Left ventricle myocardium inferior (tissue), 1 donor: ENCODE results near the gene ZNF831. TPM values are rescaled to one million over a fixed set of nuclear protein-coding genes. Genes with fewer than 3 reads are reported as not detected.

Experiments
- DNase-seq: peaks from one replicate; pipeline ENCODE4 v3.0.0-alpha.2; 2020
- H3K27ac ChIP-seq: fragments of 200-600 bp; replicated peaks from 2 replicates; pipeline ENCODE4 v1.8.0; 2021
- H3K27me3 ChIP-seq: fragments of 200-600 bp; 2 replicates; pipeline ENCODE4 v1.8.0; 2021; ENCODE audit warnings: low read depth
- H3K36me3 ChIP-seq: fragments of 200-600 bp; 2 replicates; pipeline ENCODE4 v1.8.0; 2021
- H3K4me1 ChIP-seq: fragments of 200-600 bp; 2 replicates; pipeline ENCODE4 v1.8.0; 2021
- H3K4me3 ChIP-seq: fragments of 200-600 bp; 2 replicates; pipeline ENCODE4 v1.8.0; 2021; ENCODE audit warnings: mild to moderate bottlenecking, moderate library complexity
- H3K9me3 ChIP-seq: fragments of 200-600 bp; replicated peaks from 2 replicates; pipeline ENCODE4 v1.8.0; 2021
- intact Hi-C: fragments of 100-400 bp; cut with micrococcal nuclease; formaldehyde crosslinking; loops from one replicate; pipeline ENCODE4 v1.11.0; 2022
- total RNA-seq: library from RNA; stranded (reverse); fragmentation: NEBNext Ultra II Directional; extraction: Animal tissue kit (Norgen Biotek cat#: 25700); gene quantifications from one replicate; pipeline ENCODE4 v1.2.1, GENCODE V29; 2021
- TF ChIP-seq, protein P1 (sequence below): fragments of 200-600 bp; IDR thresholded peaks from 2 replicates; pipeline ENCODE4 v1.8.0; 2021; ENCODE audit warnings: antibody characterized with exemption, mild to moderate bottlenecking, borderline replicate concordance
- donor health status: DM: no; HTN: yes; CAD: no; lungs with severe emphysema.

The ZNF831 gene
- total RNA-seq, 1 donor from 2014 or later, result 0.05 TPM

DNA sequence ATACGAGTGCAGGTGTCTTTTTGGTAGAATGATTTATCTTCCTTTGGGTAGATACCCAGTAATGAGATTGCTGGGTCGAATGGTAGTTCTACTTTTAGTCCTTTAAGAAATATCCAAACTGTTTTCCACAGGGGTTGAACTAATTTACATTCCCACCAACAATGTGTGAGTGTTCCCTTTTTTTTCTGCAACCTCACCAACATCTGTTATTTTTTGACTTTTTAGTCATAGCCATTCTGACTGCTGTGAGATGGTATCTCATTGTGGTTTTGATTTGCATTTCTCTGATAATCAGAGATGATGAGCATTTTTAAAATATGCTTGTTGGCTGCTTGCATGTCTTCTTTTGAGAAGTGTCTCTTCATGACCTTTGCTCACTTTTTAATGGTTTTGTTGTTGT lies 1.9 kb upstream of the ZNF831 start:
- intact Hi-C loops, result no loop called here
- TF ChIP-seq, protein P1, sequence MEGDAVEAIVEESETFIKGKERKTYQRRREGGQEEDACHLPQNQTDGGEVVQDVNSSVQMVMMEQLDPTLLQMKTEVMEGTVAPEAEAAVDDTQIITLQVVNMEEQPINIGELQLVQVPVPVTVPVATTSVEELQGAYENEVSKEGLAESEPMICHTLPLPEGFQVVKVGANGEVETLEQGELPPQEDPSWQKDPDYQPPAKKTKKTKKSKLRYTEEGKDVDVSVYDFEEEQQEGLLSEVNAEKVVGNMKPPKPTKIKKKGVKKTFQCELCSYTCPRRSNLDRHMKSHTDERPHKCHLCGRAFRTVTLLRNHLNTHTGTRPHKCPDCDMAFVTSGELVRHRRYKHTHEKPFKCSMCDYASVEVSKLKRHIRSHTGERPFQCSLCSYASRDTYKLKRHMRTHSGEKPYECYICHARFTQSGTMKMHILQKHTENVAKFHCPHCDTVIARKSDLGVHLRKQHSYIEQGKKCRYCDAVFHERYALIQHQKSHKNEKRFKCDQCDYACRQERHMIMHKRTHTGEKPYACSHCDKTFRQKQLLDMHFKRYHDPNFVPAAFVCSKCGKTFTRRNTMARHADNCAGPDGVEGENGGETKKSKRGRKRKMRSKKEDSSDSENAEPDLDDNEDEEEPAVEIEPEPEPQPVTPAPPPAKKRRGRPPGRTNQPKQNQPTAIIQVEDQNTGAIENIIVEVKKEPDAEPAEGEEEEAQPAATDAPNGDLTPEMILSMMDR, result no peak

DNA sequence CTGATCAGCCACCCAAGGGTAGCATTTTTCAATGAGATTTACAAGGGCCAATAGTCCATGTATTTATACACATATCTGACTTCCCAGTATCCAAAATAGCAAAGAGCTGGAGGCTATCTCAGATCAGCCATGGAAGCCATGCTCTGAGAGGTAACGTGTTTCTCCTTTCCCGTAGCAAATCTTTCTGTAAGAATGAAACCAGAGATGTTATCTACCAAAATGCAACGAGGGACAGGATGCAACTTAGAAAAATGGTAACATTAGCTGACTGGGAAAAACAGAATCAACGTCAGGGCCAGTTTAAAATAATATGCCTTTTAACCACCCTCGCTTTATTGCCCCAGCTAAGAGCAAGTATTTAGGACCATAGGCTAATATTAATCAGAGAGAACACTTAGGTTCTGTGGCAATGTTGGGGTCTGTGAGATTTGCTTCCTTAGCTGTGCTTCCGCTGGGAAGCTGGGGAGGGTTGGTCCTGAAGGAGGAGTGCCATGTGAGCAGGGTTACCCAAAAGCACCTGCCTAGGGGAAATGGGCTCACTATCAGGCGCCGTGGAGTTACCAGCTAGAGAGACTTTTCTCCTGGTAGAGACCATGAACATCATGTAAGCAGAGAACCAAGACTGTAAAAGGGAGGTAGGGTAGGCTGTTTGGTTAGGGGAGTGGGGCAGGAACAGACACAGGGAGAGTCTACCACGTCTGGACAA lies 1.2 kb downstream of the ZNF831 start:
- TF ChIP-seq, protein P1, result no peak
- Histone ChIP-seq H3K36me3 (no peaks in the 10 kb centered on the region), H3K27me3 (peaks cover 37% of the 10 kb centered on the region), H3K9me3 (peaks cover 8% of the 10 kb centered on the region), H3K27ac (no peak overlapping the region), H3K4me1 (no peaks in the 10 kb centered on the region), H3K4me3 (no peak overlapping the region)
- DNase-seq, result no peak
- intact Hi-C loops, result no loop called here

More for the DNA sequence above, 1.9 kb upstream of the ZNF831 start:
- Histone ChIP-seq H3K9me3 (no peaks in the 10 kb centered on the region), H3K36me3 (no peaks in the 10 kb centered on the region), H3K27me3 (peaks cover 43% of the 10 kb centered on the region), H3K4me1 (peaks cover 13% of the 10 kb centered on the region), H3K4me3 (no peak overlapping the region), H3K27ac (no peak overlapping the region)
- DNase-seq, result no peak

DNA sequence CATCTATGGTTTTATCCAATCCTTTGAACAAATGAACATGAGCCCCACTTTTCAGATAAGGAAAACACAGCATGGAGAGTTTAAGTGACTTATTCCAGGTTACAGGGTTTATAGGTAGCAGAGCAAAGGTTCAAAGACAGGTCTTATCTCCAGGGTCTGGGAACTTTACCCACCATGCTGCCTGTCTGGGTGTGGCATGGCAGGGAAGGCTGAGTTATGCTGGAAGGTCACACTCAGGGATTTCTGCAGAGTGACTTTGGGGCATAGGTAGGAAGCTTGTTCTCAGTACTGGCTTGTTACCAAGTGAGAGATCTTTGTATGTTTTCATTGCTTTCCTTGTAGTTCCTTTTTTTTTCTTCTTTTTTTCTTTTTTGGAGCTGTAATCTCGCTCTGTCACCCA lies 1.8 kb downstream of the ZNF831 start:
- TF ChIP-seq, protein P1, result no peak
- Histone ChIP-seq H3K4me3 (no peak overlapping the region), H3K4me1 (no peaks in the 10 kb centered on the region), H3K27me3 (peaks cover 31% of the 10 kb centered on the region), H3K36me3 (no peaks in the 10 kb centered on the region), H3K9me3 (peaks cover 8% of the 10 kb centered on the region), H3K27ac (no peak overlapping the region)
- DNase-seq, result no peak
- intact Hi-C loops, result no loop called here

- DNase-seq, result no peak
- Histone ChIP-seq H3K27ac (no peak overlapping the region), H3K36me3 (no peaks in the 10 kb centered on the region), H3K27me3 (peaks cover 24% of the 10 kb centered on the region), H3K9me3 (peaks cover 8% of the 10 kb centered on the region), H3K4me3 (no peak overlapping the region), H3K4me1 (no peaks in the 10 kb centered on the region)
- intact Hi-C loops, result no loop called here
- TF ChIP-seq, protein P1, result no peak
Measured at GRCh38 chr20:59165891-59166709, 2.5 kb downstream of the ZNF831 start.

- intact Hi-C loops, result no loop called here
Measured at GRCh38 chr20:59170406-59171349, 7.1 kb downstream of the ZNF831 start.

More at GRCh38 chr20:59170406-59171349, 7.1 kb downstream of the ZNF831 start:
- TF ChIP-seq, protein P1, result no peak
- Histone ChIP-seq H3K9me3 (peaks cover 8% of the 10 kb centered on the region), H3K27ac (no peak overlapping the region), H3K27me3 (peaks cover 26% of the 10 kb centered on the region), H3K4me3 (no peak overlapping the region), H3K36me3 (no peaks in the 10 kb centered on the region), H3K4me1 (peaks cover 6% of the 10 kb centered on the region)
- DNase-seq, result no peak
